H1 (cell line): ENCODE data around the gene C19orf25. TPM values are rescaled to one million over a fixed set of nuclear protein-coding genes. Genes with fewer than 3 reads are reported as not detected.

Source experiments
- CTCF ChIA-PET: fragments of 300-600 bp; sonication (Branson Sonifier 250); formaldehyde crosslinking; loops from one replicate; lab custom pipeline; 2021; ENCODE audit not compliant: partially characterized antibody; lab: Charles Lee
- POLR2A ChIA-PET: fragments of 300-600 bp; sonication (Branson Sonifier 250); formaldehyde crosslinking; loops from one replicate; lab custom pipeline; 2021; ENCODE audit warnings: inconsistent platforms; ENCODE audit not compliant: partially characterized antibody; lab: Charles Lee
- DNase-seq, 2 experiments: peaks; one replicate each; pipeline versions ENCODE4 v3.0.0 to v3.0.0-alpha.2; 2010 to 2022; ENCODE audit warnings: low spot score in 2 of 2, low read depth in 1 of 2, mixed read lengths in 1 of 2
- FAIRE-seq: peaks from 2 replicates; lab custom pipeline; 2011; peaks lifted over from hg19 to GRCh38; lab: Jason Lieb, UNC
- H2AFZ ChIP-seq: 2 replicates; pipeline ENCODE4 v1.8.1; 2012; ENCODE audit warnings: low read length, inconsistent platforms
- H2AK5ac ChIP-seq: 2 replicates; pipeline ENCODE4 v1.6.1; 2013; ENCODE audit warnings: low read depth, low read length
- H2BK120ac ChIP-seq: replicated peaks from 2 replicates; pipeline ENCODE3; 2013; ENCODE audit warnings: low read depth, low read length, inconsistent platforms
- H2BK12ac ChIP-seq: 2 replicates; pipeline ENCODE4 v1.6.1; 2013; ENCODE audit warnings: low read depth, low read length
- H2BK15ac ChIP-seq: 2 replicates; pipeline ENCODE4 v1.6.1; 2013; ENCODE audit warnings: low read length
- H2BK20ac ChIP-seq: 2 replicates; pipeline ENCODE4 v1.6.1; 2013; ENCODE audit warnings: low read length
- H2BK5ac ChIP-seq: 2 replicates; pipeline ENCODE4 v1.6.1; 2013; ENCODE audit warnings: low read depth, low read length
- H3K14ac ChIP-seq: 2 replicates; pipeline ENCODE4 v1.6.1; 2013; ENCODE audit warnings: inconsistent platforms; ENCODE audit not compliant: insufficient read length
- H3K18ac ChIP-seq: 2 replicates; pipeline ENCODE4 v1.6.1; 2013; ENCODE audit warnings: low read length; ENCODE audit errors: extremely low read depth
- H3K23ac ChIP-seq: 2 replicates; pipeline ENCODE4 v1.6.1; 2013; ENCODE audit warnings: inconsistent platforms; ENCODE audit not compliant: insufficient read length
- H3K23me2 ChIP-seq: 2 replicates; pipeline ENCODE4 v1.6.1; 2013; ENCODE audit warnings: low read depth, low read length
- H3K27ac ChIP-seq: 2 replicates; pipeline ENCODE4 v1.6.1; 2011; ENCODE audit warnings: low read depth, low read length, inconsistent platforms
- H3K27me3 ChIP-seq, 4 experiments: replicated peaks in 1 of 4; 1 replicate in 1 of 4; 2 replicates in 3 of 4; pipeline versions ENCODE4 v1.6.1 to v1.8.1; 2011 to 2013; ENCODE audit warnings: low read length in 3 of 4, mild to moderate bottlenecking in 3 of 4, inconsistent platforms in 2 of 4, mixed read lengths in 2 of 4, moderate library complexity in 1 of 4; ENCODE audit not compliant: control insufficient read depth in 3 of 4, insufficient read depth in 3 of 4; ENCODE audit errors: extremely low read depth in 1 of 4
- H3K36me3 ChIP-seq, 4 experiments: 2 replicates each; pipeline versions ENCODE4 v1.6.1 to v1.8.1; 2011 to 2013; ENCODE audit warnings: mild to moderate bottlenecking in 4 of 4, low read length in 3 of 4, moderate library complexity in 2 of 4, control low read depth in 1 of 4, inconsistent platforms in 1 of 4; ENCODE audit not compliant: insufficient read depth in 4 of 4, control insufficient read depth in 2 of 4
- H3K4ac ChIP-seq: replicated peaks from 2 replicates; pipeline ENCODE3; 2013; ENCODE audit warnings: low read length, low read depth, mixed read lengths, inconsistent platforms; ENCODE audit not compliant: insufficient read length
- H3K4me1 ChIP-seq, 4 experiments: replicated peaks in 1 of 4; 1 replicate in 1 of 4; 2 replicates in 3 of 4; pipeline versions ENCODE4 v1.6.1 to v1.8.1; 2011 to 2013; ENCODE audit warnings: low read length in 3 of 4, inconsistent platforms in 2 of 4, mixed read lengths in 1 of 4; ENCODE audit not compliant: insufficient read depth in 4 of 4, control insufficient read depth in 3 of 4
- H3K4me2 ChIP-seq, 2 experiments: 2 replicates each; pipeline versions ENCODE4 v1.6.1 to v1.8.1; 2011 to 2013; ENCODE audit warnings: low read depth in 2 of 2, low read length in 2 of 2, control low read depth in 1 of 2, inconsistent platforms in 1 of 2, mild to moderate bottlenecking in 1 of 2; ENCODE audit not compliant: insufficient read depth in 1 of 2
- H3K4me3 ChIP-seq, 4 experiments: fragments of 200-600, 300-600 bp in 1 of 4; sonication (generic), shearing (Covaris generic), sonication (Bioruptor Twin) in 1 of 4; 2 replicates each; pipeline versions ENCODE4 v1.5.1 to v1.8.1; 2011 to 2016; ENCODE audit warnings: low read length in 4 of 4, low read depth in 3 of 4, control low read depth in 2 of 4, inconsistent platforms in 2 of 4, mild to moderate bottlenecking in 2 of 4, mixed read lengths in 1 of 4, moderate library complexity in 1 of 4; ENCODE audit not compliant: insufficient read depth in 2 of 4; ENCODE audit errors: extremely low read depth in 1 of 4
- H3K56ac ChIP-seq: replicated peaks from 2 replicates; pipeline ENCODE3; 2013; ENCODE audit warnings: low read depth, mild to moderate bottlenecking, mixed read lengths, low read length, inconsistent platforms; ENCODE audit not compliant: insufficient read length
- H3K79me1 ChIP-seq: 2 replicates; pipeline ENCODE4 v1.6.1; 2013; ENCODE audit warnings: low read depth, low read length, control low read depth
- H3K79me2 ChIP-seq, 2 experiments: 2 replicates each; pipeline versions ENCODE4 v1.6.1 to v1.8.1; 2012 to 2013; ENCODE audit warnings: low read length in 2 of 2, mild to moderate bottlenecking in 2 of 2, inconsistent platforms in 1 of 2; ENCODE audit not compliant: insufficient read depth in 2 of 2, control insufficient read depth in 1 of 2
- H3K9ac ChIP-seq, 4 experiments: replicated peaks in 1 of 4; 1 replicate in 1 of 4; 2 replicates in 3 of 4; pipeline versions ENCODE4 v1.6.1 to v1.8.1; 2011 to 2013; ENCODE audit warnings: low read depth in 3 of 4, low read length in 3 of 4, control low read depth in 2 of 4, mild to moderate bottlenecking in 2 of 4, moderate library complexity in 2 of 4, inconsistent platforms in 1 of 4; ENCODE audit errors: extremely low read depth in 1 of 4
- H3K9me3 ChIP-seq, 2 experiments: 2 replicates each; pipeline versions ENCODE4 v1.6.1 to v1.8.1; 2012 to 2013; ENCODE audit warnings: mild to moderate bottlenecking in 2 of 2, moderate library complexity in 2 of 2, control low read depth in 1 of 2, inconsistent platforms in 1 of 2, low read depth in 1 of 2, low read length in 1 of 2, mixed read lengths in 1 of 2; ENCODE audit not compliant: insufficient read depth in 2 of 2
- H4K20me1 ChIP-seq, 2 experiments: replicated peaks in 1 of 2; 2 replicates each; pipeline versions ENCODE3 to v1.8.1; 2011 to 2013; ENCODE audit warnings: inconsistent platforms in 2 of 2, low read length in 2 of 2, mild to moderate bottlenecking in 1 of 2; ENCODE audit not compliant: insufficient read depth in 2 of 2, control insufficient read depth in 1 of 2
- H4K5ac ChIP-seq: 2 replicates; pipeline ENCODE4 v1.6.1; 2013; ENCODE audit warnings: low read length, low read depth, mixed read lengths, inconsistent platforms; ENCODE audit not compliant: insufficient read length
- H4K8ac ChIP-seq: 2 replicates; pipeline ENCODE4 v1.8.0; 2013; ENCODE audit warnings: mild to moderate bottlenecking, moderate library complexity, low read length, inconsistent platforms; ENCODE audit not compliant: insufficient read depth; ENCODE audit errors: extremely low read depth
- H4K91ac ChIP-seq: replicated peaks from 2 replicates; pipeline ENCODE3; 2013; ENCODE audit warnings: low read length, mixed read lengths, inconsistent platforms; ENCODE audit not compliant: insufficient read length
- CHD2 ChIP-seq: IDR thresholded peaks from 2 replicates; pipeline ENCODE4 v1.6.1; 2012; ENCODE audit warnings: low read length, improper control_type of control experiment
- CREB1 ChIP-seq: IDR thresholded peaks from 2 replicates; pipeline ENCODE4 v1.6.1; 2012; ENCODE audit warnings: inconsistent platforms
- MAX ChIP-seq: IDR thresholded peaks from 2 replicates; pipeline ENCODE4 v1.6.1; 2012; ENCODE audit warnings: inconsistent platforms
- PHF8 ChIP-seq: fragments of 200-600 bp; sonication (generic); conservative IDR thresholded peaks from 2 replicates; pipeline ENCODE4 v1.7.1; 2012; ENCODE audit warnings: low read depth, mild to moderate bottlenecking, inconsistent platforms, low read length, moderate library complexity
- POLR2A ChIP-seq, 2 experiments: IDR thresholded peaks; 1 replicate in 1 of 2; 2 replicates in 1 of 2; pipeline ENCODE4 v1.6.1; 2011; ENCODE audit warnings: low read depth in 2 of 2, low read length in 2 of 2, mild to moderate bottlenecking in 2 of 2; ENCODE audit errors: control extremely low read depth in 1 of 2
- POU5F1 ChIP-seq: IDR thresholded peaks from 2 replicates; pipeline ENCODE4 v1.6.1; 2011; ENCODE audit warnings: low read depth, mild to moderate bottlenecking, low read length, moderate library complexity
- RBBP5 ChIP-seq: IDR thresholded peaks from 2 replicates; pipeline ENCODE4 v1.7.1; 2012; ENCODE audit warnings: low read depth, mild to moderate bottlenecking, inconsistent platforms, low read length, moderate library complexity, borderline replicate concordance
- SIRT6 ChIP-seq: IDR thresholded peaks from one replicate; pipeline ENCODE4 v1.7.1; 2012; ENCODE audit warnings: low read length, inconsistent platforms
- SIX5 ChIP-seq: IDR thresholded peaks from 2 replicates; pipeline ENCODE4 v1.6.1; 2011; ENCODE audit warnings: mild to moderate bottlenecking, low read depth, low read length
- SP1 ChIP-seq: IDR thresholded peaks from 2 replicates; pipeline ENCODE4 v1.6.1; 2011; ENCODE audit warnings: low read depth, low read length
- SP4 ChIP-seq: IDR thresholded peaks from 2 replicates; pipeline ENCODE4 v1.6.1; 2012; ENCODE audit warnings: low read length, inconsistent platforms
- SRF ChIP-seq: IDR thresholded peaks from 2 replicates; pipeline ENCODE4 v1.6.1; 2011; ENCODE audit warnings: mild to moderate bottlenecking, low read depth, low read length, moderate library complexity
- TBP ChIP-seq: IDR thresholded peaks from 2 replicates; pipeline ENCODE4 v1.6.1; 2011; ENCODE audit warnings: low read depth, low read length, improper control_type of control experiment
- WGBS, 2 experiments: shearing (Covaris generic) in 1 of 2; methylation state at CpG; one replicate each; pipeline versions ENCODE4 v1.1.6 to v1.1.7; 2013 to 2015; ENCODE audit warnings: low lambda C conversion rate in 2 of 2, mixed read lengths in 2 of 2, inconsistent platforms in 1 of 2, low coverage in 1 of 2, missing lambda C conversion rate in 1 of 2; ENCODE audit not compliant: insufficient replicate concordance in 2 of 2, insufficient coverage in 1 of 2, insufficient read length in 1 of 2; ENCODE audit errors: extremely low coverage in 1 of 2, missing lambda C conversion rate in 1 of 2; 5-methylcytosine and 5-hydroxymethylcytosine counted together
- polyA plus RNA-seq, 7 experiments: library from polyadenylated mRNA; depleted of rRNA in 3 of 7; stranded (reverse) in 5 of 7; unstranded in 2 of 7; fragments of >200 nt in 5 of 7; fragments of 200-250 nt in 2 of 7; gene quantifications; 1 replicate in 5 of 7; 2 replicates in 1 of 7; 4 replicates in 1 of 7; pipeline versions ENCODE4 v1.2.1 to v1.2.3, GENCODE V29; 2011 to 2013; ENCODE audit warnings: missing spikeins in 2 of 7, mixed read lengths in 2 of 7
- total RNA-seq: library from RNA; stranded (reverse); fragmentation: NEBNext Ultra II Directional; extraction: Animal tissue kit (Norgen Biotek cat#: 25700); gene quantifications from 2 replicates; pipeline ENCODE4 v1.2.1, GENCODE V29; 2021

C19orf25 gene
- total and polyA plus RNA-seq, 2 of the 8 experiments (the other 6 are each of a cell fraction or from before 2014, with no cell fraction given), result 41.3 to 67.4 TPM

- Histone ChIP-seq H3K27me3 (peaks cover 6 to 25% (median 20%) of the 10 kb centered on the region in 4 experiments), H2BK5ac (no peak overlapping the region), H3K4me3 (peak overlapping the region in 2 of 4 experiments; percentile 1 to 54; a peak in 3 of 8 replicates), H3K79me2 (no peaks in the 10 kb centered on the region), H2BK15ac (no peak overlapping the region), H2BK12ac (peak overlapping the region; percentile 50; the same call in 1 of the 2 replicates), H3K9me3 (no peaks in the 10 kb centered on the region), H4K91ac (no peak overlapping the region), H3K56ac (no peak overlapping the region), H3K4me1 (peaks cover 0 to 32% (median 27%) of the 10 kb centered on the region in 4 experiments; a peak in 6 of 7 replicates), H4K20me1 (peaks cover 9 to 10% of the 10 kb centered on the region in 2 experiments), H2AFZ (no peak overlapping the region), H2BK20ac (no peak overlapping the region), H3K4me2 (peak overlapping the region; percentile 33 to 60), H4K8ac (peak overlapping the region; percentile 62; the same call in 1 of the 2 replicates), H2BK120ac (no peak overlapping the region), H3K4ac (no peak overlapping the region), H3K18ac (no peak overlapping the region), H3K36me3 (peaks cover 0 to 2% (median 0%) of the 10 kb centered on the region in 4 experiments; a peak in 2 of 8 replicates), H3K14ac (no peak overlapping the region), H3K79me1 (no peaks in the 10 kb centered on the region; the same call in 1 of the 2 replicates), H3K27ac (no peak overlapping the region), H4K5ac (no peak overlapping the region), H3K23me2 (peaks cover 3% of the 10 kb centered on the region; the same call in 1 of the 2 replicates), H2AK5ac (no peak overlapping the region), H3K23ac (no peak overlapping the region), H3K9ac (no peak overlapping the region)
- ChIA-PET POLR2A (interaction anchor here (0.6 to 9.4 kb wide), 8 partner anchors 12 to 186 kb away, joined by 3 to 109 read pairs (median 4); partner anchors contain the start of gene CIRBP), CTCF (interaction anchor here (0.6 to 6.9 kb wide), 12 partner anchors 11 to 411 kb away, joined by 3 to 54 read pairs (median 3); no protein-coding TSS in a partner anchor)
- peak; percentile 90 to 97 for DNase-seq
- peak; percentile 98 for FAIRE-seq
- 26% methylated on average over 28 of the region's 42 CpGs; no CpG with 5 or more reads in 1 of the 2 experiments for WGBS, 2 experiments
- TF ChIP-seq SIX5 (no peak), SRF (no peak), MAX (peak; percentile 67), CHD2 (no peak), SIRT6 (no peak), SP4 (peak; percentile 72; the same call in 1 of the 2 replicates), TBP (0 out of 2 replicates have a peak, but pooled peaks have one; percentile 31), SP1 (peak; percentile 32; the same call in 1 of the 2 replicates), POU5F1 (no peak), POLR2A (IDR thresholded peaks at IDR 0.05; ENCODE audit: control extremely low read depth in 1 of 2, low read depth in 2 of 2, low read length in 2 of 2) (no peak), CREB1 (no peak), RBBP5 (no peak), PHF8 (no peak)
Measured at GRCh38 chr19:1455336-1456120, 23.5 kb downstream of the C19orf25 start.
